AG09309 (cell line): ENCODE results near the gene HSD3B2.

Experiments
- DNase-seq: peaks from one replicate; pipeline ENCODE4 v3.0.0-alpha.2; 2010; ENCODE audit warnings: low read depth
- H3K4me3 ChIP-seq: 2 replicates; pipeline ENCODE4 v1.5.1; 2011; ENCODE audit warnings: mild to moderate bottlenecking, low read depth, low read length, moderate library complexity; ENCODE audit not compliant: control insufficient read depth
- CTCF ChIP-seq: IDR thresholded peaks from 2 replicates; pipeline ENCODE4 v1.5.1; 2011; ENCODE audit warnings: mild to moderate bottlenecking, low read depth, low read length, inconsistent platforms; ENCODE audit not compliant: insufficient read depth, control insufficient read depth; ENCODE audit errors: missing control alignments

The HSD3B2 gene

GRCh38 chr1:119466445-119466844 is 51.5 kb downstream of the HSD3B2 start:
- DNase-seq: no peak
- TF ChIP-seq CTCF: no peak

GRCh38 chr1:119467219-119467618 is 52.3 kb downstream of the HSD3B2 start:
- H3K4me3 ChIP-seq: no peak overlapping the region
- no peak for DNase-seq
- TF ChIP-seq CTCF: no peak

More at GRCh38 chr1:119466445-119466844, 51.5 kb downstream of the HSD3B2 start:
- no peak overlapping the region for H3K4me3 ChIP-seq

- H3K4me3 ChIP-seq: no peak overlapping the region
- DNase-seq: no peak
- TF ChIP-seq CTCF: no peak
These were observed 53.1 kb downstream of the HSD3B2 start for GRCh38 chr1:119467857-119468668.

GRCh38 chr1:119469741-119470140 is 54.8 kb downstream of the HSD3B2 start:
- no peak for DNase-seq
- H3K4me3 ChIP-seq: no peak overlapping the region
- no peak for TF ChIP-seq CTCF

- no peak overlapping the region for H3K4me3 ChIP-seq
- no peak for TF ChIP-seq CTCF
- no peak for DNase-seq
These were observed 55.4 kb downstream of the HSD3B2 start for GRCh38 chr1:119470377-119470776.

GRCh38 chr1:119470958-119471357 is 56.0 kb downstream of the HSD3B2 start:
- no peak for TF ChIP-seq CTCF
- H3K4me3 ChIP-seq: no peak overlapping the region
- DNase-seq: no peak
